Lower leg skin (tissue), 4 donors: ENCODE data around the gene ASTL. TPM values are rescaled to one million over a fixed set of nuclear protein-coding genes. Genes with fewer than 3 reads are reported as not detected.

Experiments
- DNase-seq, 2 donors: peaks; one replicate each; pipeline ENCODE4 v3.0.0-alpha.2; 2019; ENCODE audit warnings: low spot score in 2 of 2
- H3K4me3 ChIP-seq: fragments of 200-600 bp; sonication (generic); 2 replicates; pipeline ENCODE4 v1.5.1; 2017; ENCODE audit warnings: mild to moderate bottlenecking, low read depth; ENCODE audit not compliant: poor library complexity, severe bottlenecking
- POLR2A ChIP-seq, 2 donors: fragments of 450-650 bp; IDR thresholded peaks; one replicate each; pipeline ENCODE4 v1.6.1; 2016 to 2017; ENCODE audit warnings: antibody characterized with exemption in 2 of 2, mild to moderate bottlenecking in 1 of 2, moderate library complexity in 1 of 2
- WGBS, 2 donors: methylation state at CpG; one replicate each; pipeline ENCODE4 v1.1.5; 2018; 5-methylcytosine and 5-hydroxymethylcytosine counted together
- intact Hi-C: fragments of 100-400 bp; cut with DNase I; formaldehyde crosslinking; loops from one replicate; pipeline ENCODE4 v1.15.0; 2023; ENCODE audit warnings: low total_unique reads
- total RNA-seq, 4 donors: library from RNA; depleted of rRNA; stranded (reverse); fragments of >200 nt; gene quantifications; one replicate each; pipeline ENCODE4 v1.1.0, GENCODE V29; 2016
- TF ChIP-seq, protein P1 (sequence below), 3 donors: fragments of 450-650 bp; IDR thresholded peaks; one replicate each; pipeline ENCODE4 v1.5.1; 2016; ENCODE audit warnings: antibody characterized with exemption in 3 of 3, mild to moderate bottlenecking in 3 of 3, moderate library complexity in 2 of 3

Gene ASTL
- total RNA-seq, 4 donors from 2014 or later, result 0.20 to 1.8 (median 0.63) TPM; not detected in 1

DNA sequence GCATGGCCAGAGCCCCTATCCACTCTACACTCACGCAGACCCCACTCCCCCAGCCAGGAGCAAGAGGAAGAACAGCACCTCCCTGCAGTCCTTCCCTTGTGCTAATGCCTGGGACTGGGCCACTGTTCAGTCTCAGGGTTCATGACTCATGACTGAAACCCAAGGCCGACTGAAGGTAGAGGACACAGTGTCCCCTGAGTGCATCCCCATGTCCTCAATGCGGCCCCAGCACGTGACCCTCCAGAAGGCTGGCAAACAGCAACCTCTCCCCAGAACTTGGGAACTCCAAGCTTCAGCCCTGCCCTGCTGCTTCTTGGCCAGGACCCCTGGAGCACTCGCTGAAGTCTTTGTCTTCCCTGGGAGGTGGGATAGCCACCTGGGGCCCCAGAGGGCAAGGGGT lies 15.9 kb downstream of the ASTL start:
- no peak for DNase-seq

DNA sequence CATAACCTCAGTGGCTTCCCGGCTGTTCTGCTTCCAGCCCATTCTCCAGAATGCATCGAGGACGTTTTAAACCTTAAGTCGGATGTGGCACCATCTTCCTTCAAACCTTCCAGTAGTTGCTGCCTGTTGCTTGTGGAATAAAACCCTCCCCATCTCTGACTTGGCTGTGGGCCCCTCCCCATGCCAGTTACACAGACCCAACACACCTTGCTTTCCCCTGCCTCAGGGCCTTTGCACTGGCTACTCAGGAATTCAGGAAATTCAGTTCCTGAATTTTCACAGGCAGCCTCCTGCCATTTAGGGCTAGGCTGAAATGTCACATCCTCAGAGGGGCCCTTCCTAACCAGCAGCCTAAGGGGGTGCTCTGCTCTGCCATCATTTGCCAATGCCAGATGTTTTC lies 16.9 kb downstream of the ASTL start:
- intact Hi-C loops, result no loop called here
- H3K4me3 ChIP-seq, result no peak overlapping the region
- TF ChIP-seq, protein P1, sequence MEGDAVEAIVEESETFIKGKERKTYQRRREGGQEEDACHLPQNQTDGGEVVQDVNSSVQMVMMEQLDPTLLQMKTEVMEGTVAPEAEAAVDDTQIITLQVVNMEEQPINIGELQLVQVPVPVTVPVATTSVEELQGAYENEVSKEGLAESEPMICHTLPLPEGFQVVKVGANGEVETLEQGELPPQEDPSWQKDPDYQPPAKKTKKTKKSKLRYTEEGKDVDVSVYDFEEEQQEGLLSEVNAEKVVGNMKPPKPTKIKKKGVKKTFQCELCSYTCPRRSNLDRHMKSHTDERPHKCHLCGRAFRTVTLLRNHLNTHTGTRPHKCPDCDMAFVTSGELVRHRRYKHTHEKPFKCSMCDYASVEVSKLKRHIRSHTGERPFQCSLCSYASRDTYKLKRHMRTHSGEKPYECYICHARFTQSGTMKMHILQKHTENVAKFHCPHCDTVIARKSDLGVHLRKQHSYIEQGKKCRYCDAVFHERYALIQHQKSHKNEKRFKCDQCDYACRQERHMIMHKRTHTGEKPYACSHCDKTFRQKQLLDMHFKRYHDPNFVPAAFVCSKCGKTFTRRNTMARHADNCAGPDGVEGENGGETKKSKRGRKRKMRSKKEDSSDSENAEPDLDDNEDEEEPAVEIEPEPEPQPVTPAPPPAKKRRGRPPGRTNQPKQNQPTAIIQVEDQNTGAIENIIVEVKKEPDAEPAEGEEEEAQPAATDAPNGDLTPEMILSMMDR (IDR thresholded peaks at IDR 0.05), result no peak
- TF ChIP-seq POLR2A (IDR thresholded peaks at IDR 0.05), result no peak
- DNase-seq, result no peak
- WGBS, 2 donors, result 85 to 92% methylated on average over 4 of the region's 4 CpGs

More for the DNA sequence above, 15.9 kb downstream of the ASTL start:
- WGBS, 2 donors, result 73 to 87% methylated on average over 3 to 5 of the region's 5 CpGs
- H3K4me3 ChIP-seq, result no peak overlapping the region
- intact Hi-C loops, result no loop called here
- TF ChIP-seq POLR2A (IDR thresholded peaks at IDR 0.05), result no peak
- TF ChIP-seq, protein P1 (IDR thresholded peaks at IDR 0.05), result no peak

DNA sequence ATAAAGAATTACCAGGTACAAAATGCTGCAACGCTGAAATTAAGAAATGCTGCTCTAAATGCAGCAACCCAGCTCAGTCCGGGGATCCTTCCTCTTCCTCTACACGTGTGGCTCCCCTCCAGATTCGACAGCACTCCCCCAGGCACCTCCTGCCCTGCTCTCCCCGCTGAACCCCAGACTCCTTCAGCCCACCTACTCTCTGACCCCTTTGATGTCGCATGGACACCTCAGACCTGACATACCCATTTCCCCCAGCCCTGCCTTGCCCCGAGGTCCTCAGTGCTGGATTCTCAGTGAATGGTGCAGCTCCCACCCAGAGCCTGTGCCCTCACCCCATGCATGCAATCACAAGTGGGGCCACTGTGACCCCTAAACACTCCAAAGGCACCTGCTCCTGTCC lies 17.3 kb downstream of the ASTL start:
- intact Hi-C loops, result no loop called here
- no peak overlapping the region for H3K4me3 ChIP-seq
- 61 to 69% methylated on average over 7 of the region's 7 CpGs for WGBS, 2 donors
- DNase-seq, result no peak
- no peak for TF ChIP-seq POLR2A (IDR thresholded peaks at IDR 0.05)
- TF ChIP-seq, protein P1 (IDR thresholded peaks at IDR 0.05), result no peak

DNA sequence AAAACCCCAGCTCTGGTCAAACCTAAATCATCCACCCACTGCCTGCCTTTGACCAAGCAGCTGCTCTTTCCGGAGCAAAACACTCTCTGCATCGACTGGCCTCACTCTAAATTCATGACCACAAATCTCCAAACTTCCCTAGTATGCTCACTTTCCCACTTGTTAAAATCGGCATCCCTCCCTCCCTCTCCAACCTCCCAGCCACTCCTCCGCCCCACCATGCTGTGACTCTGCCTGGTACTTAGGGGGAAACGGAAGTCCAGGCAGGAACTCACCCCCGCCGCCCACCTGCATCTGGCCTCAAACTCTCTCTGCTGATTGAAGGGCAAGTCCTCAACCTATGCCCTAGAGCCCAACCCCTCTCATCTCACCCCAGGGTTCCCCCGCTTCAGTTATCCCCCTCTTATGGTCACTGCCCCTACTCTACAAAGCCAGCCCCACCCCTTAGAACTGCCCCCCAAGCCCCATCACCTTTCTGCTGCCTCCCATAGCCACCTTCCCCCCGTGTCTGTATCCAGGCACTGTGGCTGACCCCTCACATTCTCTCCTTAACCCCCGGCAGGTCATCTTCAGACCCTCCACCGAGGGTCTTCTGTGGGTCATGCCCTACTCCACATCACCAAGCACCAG lies 18.1 kb downstream of the ASTL start:
- no peak overlapping the region for H3K4me3 ChIP-seq
- no peak for DNase-seq
- intact Hi-C loops, result no loop called here
- TF ChIP-seq POLR2A (IDR thresholded peaks at IDR 0.05), result no peak
- TF ChIP-seq, protein P1 (IDR thresholded peaks at IDR 0.05), result no peak
- 51 to 55% methylated on average over 11 of the region's 11 CpGs for WGBS, 2 donors

DNA sequence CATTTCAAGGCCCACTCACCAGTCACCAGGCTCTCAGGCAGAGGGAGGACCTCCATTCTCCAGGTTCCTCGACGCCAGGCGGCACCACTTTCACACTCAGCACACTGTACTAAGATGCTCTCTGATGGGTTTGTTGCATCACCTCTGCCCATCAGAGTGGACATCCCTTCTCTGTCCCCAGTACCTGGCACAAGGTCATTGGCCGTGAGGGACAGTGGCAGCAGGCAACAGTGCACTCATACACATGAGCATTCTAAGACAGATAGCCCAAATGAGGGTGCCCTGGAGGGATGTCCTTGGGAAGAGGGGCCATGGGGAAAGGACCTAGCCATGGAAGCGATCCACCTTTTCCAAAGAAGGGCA lies 18.9 kb downstream of the ASTL start:
- no peak overlapping the region for H3K4me3 ChIP-seq
- TF ChIP-seq POLR2A (IDR thresholded peaks at IDR 0.05), result no peak
- TF ChIP-seq, protein P1 (IDR thresholded peaks at IDR 0.05), result no peak
- intact Hi-C loops, result no loop called here
- 94 to 96% methylated on average over 5 of the region's 5 CpGs for WGBS, 2 donors
- DNase-seq, result no peak
